K562 (cell line): Measurements from ENCODE around the gene MAB21L3. TPM values are rescaled to one million over a fixed set of nuclear protein-coding genes. Genes with fewer than 3 reads are reported as not detected.

Source experiments
- CCAR2 ChIP-seq: fragments of 200-400 bp; formaldehyde crosslinking; IDR thresholded peaks from 2 replicates; pipeline ENCODE4 v1.6.1; 2017; ENCODE audit warnings: mild to moderate bottlenecking, low read depth, low read length
- COPS2 ChIP-seq: fragments of 450-650 bp; conservative IDR thresholded peaks from 2 replicates; pipeline ENCODE4 v1.6.1; 2016; ENCODE audit warnings: mild to moderate bottlenecking, moderate library complexity
- HNRNPK ChIP-seq: fragments of 200-400 bp; formaldehyde crosslinking; IDR thresholded peaks from one replicate; pipeline ENCODE4 v1.6.1; 2018; ENCODE audit warnings: mild to moderate bottlenecking, low read depth, low read length; ENCODE audit not compliant: poor library complexity, severe bottlenecking
- NFXL1 ChIP-seq: fragments of 450-650 bp; formaldehyde crosslinking; IDR thresholded peaks from 2 replicates; pipeline ENCODE4 v1.4.0; 2021; ENCODE audit warnings: mild to moderate bottlenecking
- PCBP1 ChIP-seq: fragments of 200-400 bp; formaldehyde crosslinking; IDR thresholded peaks from 2 replicates; pipeline ENCODE4 v1.6.1; 2018; ENCODE audit warnings: mild to moderate bottlenecking, low read depth, low read length; ENCODE audit not compliant: poor library complexity, severe bottlenecking
- PRPF4 ChIP-seq: fragments of 200-400 bp; formaldehyde crosslinking; IDR thresholded peaks from one replicate; pipeline ENCODE4 v1.6.1; 2017; ENCODE audit warnings: low read length, low read depth, mild to moderate bottlenecking; ENCODE audit not compliant: insufficient read depth, poor library complexity, severe bottlenecking
- RAD21 ChIP-seq, 2 experiments: fragments of 250-450 bp in 1 of 2; fragments of 450-650 bp in 1 of 2; sonication (Bioruptor Pico) in 1 of 2; formaldehyde crosslinking in 1 of 2; IDR thresholded peaks in 1 of 2; conservative IDR thresholded peaks in 1 of 2; 2 replicates each; pipeline versions ENCODE4 v1.4.0 to v1.8.0; 2020 to 2022; ENCODE audit warnings: mild to moderate bottlenecking in 2 of 2, moderate library complexity in 1 of 2
- REST ChIP-seq, 2 experiments: fragments of 450-650 bp; formaldehyde crosslinking in 1 of 2; IDR thresholded peaks; 2 replicates each; pipeline versions ENCODE4 v1.4.0 to v1.6.1; 2014 to 2020; ENCODE audit warnings: mild to moderate bottlenecking in 2 of 2, borderline replicate concordance in 1 of 2, low read depth in 1 of 2
- RNF219 ChIP-seq: fragments of 250-450 bp; sonication (Bioruptor Pico); IDR thresholded peaks from 2 replicates; pipeline ENCODE4 v1.5.0; 2022; ENCODE audit warnings: mild to moderate bottlenecking
- RUNX1 ChIP-seq: sonication (generic); IDR thresholded peaks from 2 replicates; pipeline ENCODE4 v1.6.1; 2016; ENCODE audit warnings: antibody characterized with exemption, low read depth
- SREBF2 ChIP-seq: sonication (generic); formaldehyde crosslinking; IDR thresholded peaks from 2 replicates; pipeline ENCODE4 v1.4.0; 2020; ENCODE audit warnings: mild to moderate bottlenecking, missing genetic modification reagents
- ZNF263 ChIP-seq: sonication (generic); formaldehyde crosslinking; IDR thresholded peaks from 2 replicates; pipeline ENCODE4 v1.8.0; 2022; ENCODE audit warnings: mild to moderate bottlenecking, missing genetic modification reagents, borderline replicate concordance
- ZNF740 ChIP-seq, 3 experiments: fragments of 200-800 bp in 1 of 3; sonication (Bioruptor generic) in 1 of 3; sonication (generic) in 1 of 3; formaldehyde crosslinking in 1 of 3; IDR thresholded peaks; 2 replicates each; pipeline versions ENCODE4 v1.6.1 to v1.8.0; 2016 to 2022; ENCODE audit warnings: mild to moderate bottlenecking in 2 of 3, missing compliant biosample characterization in 2 of 3, missing genetic modification characterization in 2 of 3, missing genetic modification reagents in 1 of 3
- polyA plus RNA-seq, 8 experiments: library from polyadenylated mRNA; depleted of rRNA in 4 of 8; stranded (reverse) in 5 of 8; unstranded in 3 of 8; fragments of >200 nt; fragmentation: Nextera tagmentation in 2 of 8; fragmentation: Illumina TruSeq in 1 of 8; extraction: Ambion mirVana in 2 of 8; extraction: Trizol in 1 of 8; gene quantifications; 2 replicates each; pipeline versions ENCODE4 v1.2.1 to v1.2.3, GENCODE V29; 2011 to 2014; ENCODE audit warnings: inconsistent platforms in 1 of 8, missing spikeins in 1 of 8
- total RNA-seq, 7 experiments: library from RNA; depleted of rRNA in 6 of 7; stranded (reverse); fragments of >200 nt in 6 of 7; fragmentation: Illumina TruSeq in 2 of 7; extraction: Trizol in 2 of 7; gene quantifications; 2 replicates each; pipeline versions ENCODE4 v1.2.1 to v1.2.3, GENCODE V29; 2011 to 2021; ENCODE audit warnings: low replicate concordance in 1 of 7

The MAB21L3 gene
- total and polyA plus RNA-seq, 9 of the 15 experiments (the other 6 are each of a cell fraction or from before 2014, with no cell fraction given), result not detected

GRCh38 chr1:116167625-116168276 is 56.6 kb downstream of the MAB21L3 start (continued):
- TF ChIP-seq ZNF740 (CRISPR knock-in tag; IDR thresholded peaks at IDR 0.05) (no peak), ZNF740 (tag; IDR thresholded peaks at IDR 0.05) (no peak), PCBP1 (peak; percentile 31), RNF219 (CRISPR knock-in tag) (no peak), PRPF4 (no peak), RAD21 (CRISPR knock-in tag; conservative IDR thresholded peaks at IDR 0.05 in 1 of 2, IDR thresholded peaks at IDR 0.05 in 1 of 2) (no peak), ZNF263 (0 out of 2 replicates have a peak, but pooled peaks have one; percentile 47), COPS2 (no peak), SREBF2 (no peak), RUNX1 (no peak), CCAR2 (no peak), NFXL1 (no peak), REST (IDR thresholded peaks at IDR 0.05; ENCODE audit: borderline replicate concordance) (no peak; the same call in 1 of the 2 replicates), REST (CRISPR knock-in tag; IDR thresholded peaks at IDR 0.05; ENCODE audit: low read depth) (no peak), HNRNPK (no peak)
